ENCODE results near the gene PRX.

Gene PRX

DNA sequence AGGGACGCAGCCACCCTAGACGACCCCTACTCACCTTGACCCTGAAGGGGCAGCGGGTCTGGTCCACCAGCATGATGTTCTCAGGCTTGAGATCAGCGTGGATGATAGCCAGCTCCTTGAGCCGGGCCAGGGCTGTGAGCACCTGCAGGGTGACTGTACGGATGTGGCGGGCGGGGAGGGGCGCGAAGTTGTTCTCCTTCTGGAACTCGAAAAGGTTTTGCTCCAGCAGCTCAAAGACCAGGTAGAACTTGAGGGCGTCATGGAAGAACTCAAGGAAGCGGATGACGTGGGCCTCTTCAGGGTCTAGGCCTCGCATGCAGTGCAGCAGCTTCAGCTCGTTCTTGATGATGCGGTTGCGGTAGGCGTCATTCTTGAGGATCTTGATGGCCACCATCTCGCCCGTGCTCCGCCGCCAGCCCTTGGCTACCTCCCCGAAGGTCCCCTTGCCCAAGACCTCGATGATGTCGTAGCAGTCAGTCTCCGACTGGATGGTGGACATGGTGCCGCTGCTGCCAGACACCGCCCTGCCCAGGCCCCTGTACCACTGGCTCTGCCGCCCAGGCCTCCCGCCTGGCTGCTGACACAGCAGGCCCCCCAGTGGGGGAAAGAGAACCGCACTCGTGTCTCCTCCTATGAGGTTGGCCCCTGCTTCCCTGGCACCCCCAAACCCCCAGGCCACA lies 23.6 kb downstream of the PRX start:
- no peak overlapping the region for H3K27ac ChIP-seq (ENCODE audit: insufficient read depth, low read length, poor library complexity, severe bottlenecking)

GRCh38 chr19:40388481-40388880 lies 24.7 kb downstream of the PRX start:
- Histone ChIP-seq H3K4me1 (ENCODE audit: control insufficient read depth, insufficient read depth, low read length, poor library complexity, severe bottlenecking) (no peaks in the 10 kb centered on the region), H3K27ac (ENCODE audit: insufficient read depth, low read length, poor library complexity, severe bottlenecking) (no peak overlapping the region), H3K9me3 (ENCODE audit: control insufficient read depth, low read length) (no peaks in the 10 kb centered on the region), H3K4me3 (ENCODE audit: insufficient read depth, low read depth, low read length, poor library complexity, severe bottlenecking) (no peak overlapping the region), H3K36me3 (ENCODE audit: control insufficient read depth, insufficient read depth, low read length) (no peaks in the 10 kb centered on the region), H3K27me3 (replicated peaks; ENCODE audit: control insufficient read depth, insufficient read depth, low read length, poor library complexity, severe bottlenecking) (no peaks in the 10 kb centered on the region)
- no peak for DNase-seq

More for the DNA sequence above, 23.6 kb downstream of the PRX start:
- Histone ChIP-seq H3K9me3 (ENCODE audit: control insufficient read depth, low read length) (no peaks in the 10 kb centered on the region), H3K4me3 (ENCODE audit: insufficient read depth, low read depth, low read length, poor library complexity, severe bottlenecking) (no peak overlapping the region), H3K36me3 (ENCODE audit: control insufficient read depth, insufficient read depth, low read length) (no peaks in the 10 kb centered on the region), H3K27me3 (replicated peaks; ENCODE audit: control insufficient read depth, insufficient read depth, low read length, poor library complexity, severe bottlenecking) (no peaks in the 10 kb centered on the region), H3K4me1 (ENCODE audit: control insufficient read depth, insufficient read depth, low read length, poor library complexity, severe bottlenecking) (no peaks in the 10 kb centered on the region)
- no peak for DNase-seq

DNA sequence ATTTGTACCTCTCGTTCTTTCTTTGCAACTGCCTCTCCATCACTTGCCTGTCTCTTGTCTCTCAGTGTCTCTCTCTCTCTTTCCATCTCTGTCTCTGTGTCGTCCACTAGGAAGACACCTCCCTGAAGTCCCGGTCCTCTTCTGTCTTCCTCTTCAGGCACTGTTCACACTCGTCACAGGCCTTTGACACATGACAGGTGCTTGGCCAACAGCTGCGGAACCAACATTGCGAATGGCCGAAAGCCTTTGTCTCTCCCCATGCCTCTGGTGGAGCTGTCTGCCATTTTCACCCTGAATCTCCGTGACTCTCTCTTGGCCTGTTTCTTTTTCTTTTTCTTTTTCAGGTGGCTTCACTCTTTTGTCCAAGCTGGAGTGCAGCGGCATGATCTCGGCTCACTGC lies 26.0 kb downstream of the PRX start:
- Histone ChIP-seq H3K4me3 (ENCODE audit: insufficient read depth, low read depth, low read length, poor library complexity, severe bottlenecking) (no peak overlapping the region), H3K9me3 (ENCODE audit: control insufficient read depth, low read length) (no peaks in the 10 kb centered on the region), H3K27me3 (replicated peaks; ENCODE audit: control insufficient read depth, insufficient read depth, low read length, poor library complexity, severe bottlenecking) (no peaks in the 10 kb centered on the region), H3K4me1 (ENCODE audit: control insufficient read depth, insufficient read depth, low read length, poor library complexity, severe bottlenecking) (no peaks in the 10 kb centered on the region), H3K27ac (ENCODE audit: insufficient read depth, low read length, poor library complexity, severe bottlenecking) (no peak overlapping the region), H3K36me3 (ENCODE audit: control insufficient read depth, insufficient read depth, low read length) (no peaks in the 10 kb centered on the region)
- no peak for DNase-seq

DNA sequence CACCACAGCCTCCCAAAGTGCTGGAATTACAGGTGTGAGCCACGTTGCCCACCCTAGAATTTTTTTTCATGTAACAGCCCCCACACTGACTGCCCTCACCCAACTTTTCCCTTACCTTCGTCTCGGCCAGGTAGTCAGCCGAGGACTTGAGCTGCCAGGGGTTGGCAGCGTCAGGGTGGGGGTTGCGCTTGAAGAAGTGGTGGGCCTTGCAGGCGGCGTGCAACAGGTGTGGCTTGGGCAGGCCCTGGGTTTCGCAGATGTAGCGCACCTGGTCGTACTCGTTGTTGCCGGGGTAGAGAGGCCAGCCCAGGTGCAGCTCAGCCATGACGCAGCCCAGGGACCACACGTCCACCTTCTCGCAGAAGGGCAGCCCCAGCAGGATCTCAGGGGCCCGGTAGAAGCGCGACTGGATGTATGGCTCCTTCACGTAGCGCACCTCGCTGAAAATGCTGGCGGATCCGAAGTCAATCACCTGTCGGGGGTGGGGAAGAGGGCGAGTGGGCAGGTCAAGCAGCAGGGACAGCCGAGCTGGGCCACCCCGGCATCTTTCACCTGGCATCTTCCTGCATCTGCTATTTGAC lies 29.4 kb downstream of the PRX start:
- H3K36me3 ChIP-seq (ENCODE audit: control insufficient read depth, insufficient read depth, low read length), result no peaks in the 10 kb centered on the region
- no peaks in the 10 kb centered on the region for H3K9me3 ChIP-seq (ENCODE audit: control insufficient read depth, low read length)
- H3K27ac ChIP-seq (ENCODE audit: insufficient read depth, low read length, poor library complexity, severe bottlenecking), result no peak overlapping the region
- no peaks in the 10 kb centered on the region for H3K27me3 ChIP-seq (replicated peaks; ENCODE audit: control insufficient read depth, insufficient read depth, low read length, poor library complexity, severe bottlenecking)
- H3K4me1 ChIP-seq (ENCODE audit: control insufficient read depth, insufficient read depth, low read length, poor library complexity, severe bottlenecking), result no peaks in the 10 kb centered on the region
- no peak overlapping the region for H3K4me3 ChIP-seq (ENCODE audit: insufficient read depth, low read depth, low read length, poor library complexity, severe bottlenecking)
- no peak for DNase-seq

DNA sequence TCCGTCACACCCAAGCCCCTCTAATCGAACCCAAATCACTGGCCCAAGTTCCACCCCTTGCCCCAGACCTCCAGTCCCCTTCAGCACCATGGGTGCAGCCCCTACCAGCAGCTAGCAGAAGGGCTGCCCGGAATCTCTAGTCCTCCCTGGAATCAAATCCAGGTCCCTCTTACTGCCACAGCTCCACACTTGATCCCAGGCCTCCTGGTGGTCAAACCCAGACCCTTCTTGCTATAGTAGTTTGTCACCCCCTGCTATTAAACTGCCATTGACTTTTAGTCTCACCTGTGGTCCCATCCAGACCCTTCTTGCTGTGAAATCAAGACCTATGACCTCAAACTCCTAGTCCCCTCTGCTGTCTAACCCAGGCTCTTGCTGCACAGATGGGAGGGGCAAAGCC lies 31.9 kb downstream of the PRX start:
- Histone ChIP-seq H3K9me3 (ENCODE audit: control insufficient read depth, low read length) (no peaks in the 10 kb centered on the region), H3K36me3 (ENCODE audit: control insufficient read depth, insufficient read depth, low read length) (peaks cover 6% of the 10 kb centered on the region), H3K4me3 (ENCODE audit: insufficient read depth, low read depth, low read length, poor library complexity, severe bottlenecking) (no peak overlapping the region), H3K27me3 (replicated peaks; ENCODE audit: control insufficient read depth, insufficient read depth, low read length, poor library complexity, severe bottlenecking) (no peaks in the 10 kb centered on the region), H3K27ac (ENCODE audit: insufficient read depth, low read length, poor library complexity, severe bottlenecking) (no peak overlapping the region), H3K4me1 (ENCODE audit: control insufficient read depth, insufficient read depth, low read length, poor library complexity, severe bottlenecking) (no peaks in the 10 kb centered on the region)
- no peak for DNase-seq

- peaks cover 6% of the 10 kb centered on the region for H3K36me3 ChIP-seq (ENCODE audit: control insufficient read depth, insufficient read depth, low read length)
- no peaks in the 10 kb centered on the region for H3K9me3 ChIP-seq (ENCODE audit: control insufficient read depth, low read length)
- H3K27ac ChIP-seq (ENCODE audit: insufficient read depth, low read length, poor library complexity, severe bottlenecking), result no peak overlapping the region
- H3K27me3 ChIP-seq (replicated peaks; ENCODE audit: control insufficient read depth, insufficient read depth, low read length, poor library complexity, severe bottlenecking), result no peaks in the 10 kb centered on the region
- no peak for DNase-seq
- H3K4me1 ChIP-seq (ENCODE audit: control insufficient read depth, insufficient read depth, low read length, poor library complexity, severe bottlenecking), result no peaks in the 10 kb centered on the region
- H3K4me3 ChIP-seq (ENCODE audit: insufficient read depth, low read depth, low read length, poor library complexity, severe bottlenecking), result no peak overlapping the region
These were observed 32.8 kb downstream of the PRX start for GRCh38 chr19:40380199-40381037.

- H3K4me1 ChIP-seq (ENCODE audit: control insufficient read depth, insufficient read depth, low read length, poor library complexity, severe bottlenecking), result no peaks in the 10 kb centered on the region
- peaks cover 7% of the 10 kb centered on the region for H3K36me3 ChIP-seq (ENCODE audit: control insufficient read depth, insufficient read depth, low read length)
These were observed 33.6 kb downstream of the PRX start for GRCh38 chr19:40379446-40380198.

GRCh38 chr19:40378509-40378908 lies 34.7 kb downstream of the PRX start:
- no peak overlapping the region for H3K4me3 ChIP-seq (ENCODE audit: insufficient read depth, low read depth, low read length, poor library complexity, severe bottlenecking)
- no peaks in the 10 kb centered on the region for H3K4me1 ChIP-seq (ENCODE audit: control insufficient read depth, insufficient read depth, low read length, poor library complexity, severe bottlenecking)
- no peak for DNase-seq
- no peaks in the 10 kb centered on the region for H3K27me3 ChIP-seq (replicated peaks; ENCODE audit: control insufficient read depth, insufficient read depth, low read length, poor library complexity, severe bottlenecking)
- H3K9me3 ChIP-seq (ENCODE audit: control insufficient read depth, low read length), result no peaks in the 10 kb centered on the region
- H3K27ac ChIP-seq (ENCODE audit: insufficient read depth, low read length, poor library complexity, severe bottlenecking), result no peak overlapping the region
- H3K36me3 ChIP-seq (ENCODE audit: control insufficient read depth, insufficient read depth, low read length), result peaks cover 15% of the 10 kb centered on the region

More at GRCh38 chr19:40379446-40380198, 33.6 kb downstream of the PRX start:
- H3K4me3 ChIP-seq (ENCODE audit: insufficient read depth, low read depth, low read length, poor library complexity, severe bottlenecking), result no peak overlapping the region
- H3K27me3 ChIP-seq (replicated peaks; ENCODE audit: control insufficient read depth, insufficient read depth, low read length, poor library complexity, severe bottlenecking), result no peaks in the 10 kb centered on the region
- no peak overlapping the region for H3K27ac ChIP-seq (ENCODE audit: insufficient read depth, low read length, poor library complexity, severe bottlenecking)
- H3K9me3 ChIP-seq (ENCODE audit: control insufficient read depth, low read length), result no peaks in the 10 kb centered on the region
- no peak for DNase-seq

- no peaks in the 10 kb centered on the region for H3K27me3 ChIP-seq (replicated peaks; ENCODE audit: control insufficient read depth, insufficient read depth, low read length, poor library complexity, severe bottlenecking)
- H3K4me1 ChIP-seq (ENCODE audit: control insufficient read depth, insufficient read depth, low read length, poor library complexity, severe bottlenecking), result no peaks in the 10 kb centered on the region
- no peak for DNase-seq
- no peak overlapping the region for H3K27ac ChIP-seq (ENCODE audit: insufficient read depth, low read length, poor library complexity, severe bottlenecking)
- no peaks in the 10 kb centered on the region for H3K9me3 ChIP-seq (ENCODE audit: control insufficient read depth, low read length)
- H3K4me3 ChIP-seq (ENCODE audit: insufficient read depth, low read depth, low read length, poor library complexity, severe bottlenecking), result no peak overlapping the region
- H3K36me3 ChIP-seq (ENCODE audit: control insufficient read depth, insufficient read depth, low read length), result peaks cover 19% of the 10 kb centered on the region
These were observed 35.2 kb downstream of the PRX start for GRCh38 chr19:40377876-40378385.
